Mesothelial cell of epicardium (in vitro differentiated cells): ENCODE data around the gene ENSA. TPM values are rescaled to one million over a fixed set of nuclear protein-coding genes. Genes with fewer than 3 reads are reported as not detected.
A peak's percentile ranks its signal among the peaks of the same experiment; 100 is the strongest.

Experiments used
- DNase-seq, 2 experiments: peaks; one replicate each; pipeline ENCODE4 v3.0.0; 2021; ENCODE audit warnings: low spot score in 2 of 2; ENCODE audit not compliant: unreplicated experiment in 2 of 2
- H3K27ac Mint-ChIP-seq: 2 replicates; pipeline ENCODE4 v1.8.0; 2021; ENCODE audit warnings: mixed read lengths
- H3K27me3 Mint-ChIP-seq: 2 replicates; pipeline ENCODE4 v1.8.0; 2021; ENCODE audit warnings: low read depth, mixed read lengths
- H3K36me3 Mint-ChIP-seq: 2 replicates; pipeline ENCODE4 v1.8.0; 2021; ENCODE audit warnings: mixed read lengths
- H3K4me1 Mint-ChIP-seq: 2 replicates; pipeline ENCODE4 v1.8.0; 2021; ENCODE audit warnings: mixed read lengths
- H3K4me3 Mint-ChIP-seq: 2 replicates; pipeline ENCODE4 v1.8.0; 2021; ENCODE audit warnings: mild to moderate bottlenecking, moderate library complexity, mixed read lengths
- H3K9me3 Mint-ChIP-seq: 2 replicates; pipeline ENCODE4 v1.8.0; 2021; ENCODE audit warnings: mixed read lengths
- total RNA-seq: library from RNA; stranded (reverse); gene quantifications from 3 replicates; pipeline ENCODE4 v1.2.1, GENCODE V29; 2021
- TF ChIP-seq, protein P1 (sequence below): fragments of 200-600 bp; sonication (generic); IDR thresholded peaks from one replicate; pipeline ENCODE4 v1.5.0; 2021; ENCODE audit warnings: antibody characterized with exemption; ENCODE audit not compliant: unreplicated experiment

ENSA gene
- total RNA-seq, 1 donor from 2014 or later: 117 TPM

DNA sequence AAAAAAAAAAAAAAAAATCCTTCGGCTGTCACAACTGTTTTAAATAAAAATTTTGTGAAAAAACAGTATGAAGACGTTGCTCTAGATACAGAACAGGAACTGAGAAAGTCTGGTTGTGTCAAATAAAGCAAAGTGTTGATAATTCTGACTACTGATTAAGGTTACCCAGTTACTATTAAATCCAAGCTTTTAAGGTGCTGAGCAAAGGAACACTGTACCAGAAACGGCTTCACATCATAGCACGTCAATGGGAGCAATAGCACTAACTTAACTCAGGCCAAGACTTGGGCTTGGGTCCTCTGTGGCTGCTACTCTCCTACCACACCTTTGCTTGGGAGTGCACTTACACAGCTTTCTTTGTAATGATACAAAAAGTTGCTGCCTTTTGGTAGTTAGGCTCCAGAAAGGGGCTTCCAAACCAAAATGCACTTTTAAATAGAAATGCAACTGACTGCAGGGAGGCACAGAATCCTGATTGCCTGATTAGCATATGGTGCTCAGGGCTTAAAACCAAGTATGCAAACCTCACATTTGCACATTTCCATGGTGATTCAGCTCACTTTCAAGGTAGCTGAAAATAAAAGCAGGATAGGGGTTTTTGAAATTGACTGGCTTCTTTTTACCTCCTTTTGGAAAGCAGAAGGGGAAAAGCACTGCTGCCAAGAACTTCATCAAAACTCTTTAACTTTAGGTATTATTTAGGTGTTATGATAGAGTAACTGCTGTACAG, 56.3 kb downstream of the ENSA start:
- no peak for DNase-seq
- peaks cover 37% of the 10 kb centered on the region for H3K36me3 Mint-ChIP-seq
- H3K4me3 Mint-ChIP-seq: no peak overlapping the region
- TF ChIP-seq, protein P1, sequence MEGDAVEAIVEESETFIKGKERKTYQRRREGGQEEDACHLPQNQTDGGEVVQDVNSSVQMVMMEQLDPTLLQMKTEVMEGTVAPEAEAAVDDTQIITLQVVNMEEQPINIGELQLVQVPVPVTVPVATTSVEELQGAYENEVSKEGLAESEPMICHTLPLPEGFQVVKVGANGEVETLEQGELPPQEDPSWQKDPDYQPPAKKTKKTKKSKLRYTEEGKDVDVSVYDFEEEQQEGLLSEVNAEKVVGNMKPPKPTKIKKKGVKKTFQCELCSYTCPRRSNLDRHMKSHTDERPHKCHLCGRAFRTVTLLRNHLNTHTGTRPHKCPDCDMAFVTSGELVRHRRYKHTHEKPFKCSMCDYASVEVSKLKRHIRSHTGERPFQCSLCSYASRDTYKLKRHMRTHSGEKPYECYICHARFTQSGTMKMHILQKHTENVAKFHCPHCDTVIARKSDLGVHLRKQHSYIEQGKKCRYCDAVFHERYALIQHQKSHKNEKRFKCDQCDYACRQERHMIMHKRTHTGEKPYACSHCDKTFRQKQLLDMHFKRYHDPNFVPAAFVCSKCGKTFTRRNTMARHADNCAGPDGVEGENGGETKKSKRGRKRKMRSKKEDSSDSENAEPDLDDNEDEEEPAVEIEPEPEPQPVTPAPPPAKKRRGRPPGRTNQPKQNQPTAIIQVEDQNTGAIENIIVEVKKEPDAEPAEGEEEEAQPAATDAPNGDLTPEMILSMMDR: no peak
- no peaks in the 10 kb centered on the region for H3K27me3 Mint-ChIP-seq
- H3K4me1 Mint-ChIP-seq: peaks cover 57% of the 10 kb centered on the region
- H3K27ac Mint-ChIP-seq: peak overlapping the region; percentile 53
- H3K9me3 Mint-ChIP-seq: no peaks in the 10 kb centered on the region

Other genes with a start within 250 kb of the ENSA start
- 31.7 to 33.3 TPM (median 32.6 TPM) in 3 replicates for gene TARS2, start 142.2 kb downstream of the ENSA start, total RNA-seq
- gene ECM1, start 121.5 kb downstream of the ENSA start, total RNA-seq: 4.9 to 5.0 TPM (median 4.9 TPM) in 3 replicates
- gene FALEC, start 113.9 kb downstream of the ENSA start, total RNA-seq: 1.2 to 1.9 TPM (median 1.7 TPM) in 3 replicates
- 16.1 to 18.0 TPM (median 16.6 TPM) in 3 replicates for gene ADAMTSL4, start 80.2 kb downstream of the ENSA start, total RNA-seq
- gene MCL1, start 50.0 kb downstream of the ENSA start, total RNA-seq: 257 to 268 TPM (median 262 TPM) in 3 replicates
- gene GOLPH3L, start 67.5 kb upstream of the ENSA start, total RNA-seq: 26.2 to 27.6 TPM (median 26.6 TPM) in 3 replicates
- not detected in 3 replicates for gene HORMAD1, start 91.3 kb upstream of the ENSA start, total RNA-seq
- 2.1 to 3.1 TPM (median 2.6 TPM) in 3 replicates for gene CTSS, start 136.2 kb upstream of the ENSA start, total RNA-seq
- gene CTSK, start 178.6 kb upstream of the ENSA start, total RNA-seq: 24.3 to 28.3 TPM (median 27.5 TPM) in 3 replicates
- 56.1 to 58.4 TPM (median 57.3 TPM) in 3 replicates for gene ARNT, start 247.0 kb upstream of the ENSA start, total RNA-seq